Tibial nerve (tissue), 4 donors: ENCODE results near the gene TAF4.

Experiments used
- CTCF ChIP-seq, 5 experiments: fragments of 200-600 bp in 3 of 5; fragments of 450-650 bp in 2 of 5; sonication (generic) in 3 of 5; IDR thresholded peaks; one replicate each; pipeline ENCODE4 v1.5.1; 2016 to 2019; ENCODE audit warnings: antibody characterized with exemption in 5 of 5, mild to moderate bottlenecking in 3 of 5, moderate library complexity in 2 of 5
- EP300 ChIP-seq, 2 donors: sonication (generic); formaldehyde crosslinking; IDR thresholded peaks; one replicate each; pipeline ENCODE4 v1.6.1; 2017; ENCODE audit warnings: antibody characterized with exemption in 2 of 2, mild to moderate bottlenecking in 1 of 2
- POLR2A ChIP-seq, 2 donors: fragments of 450-650 bp; IDR thresholded peaks; one replicate each; pipeline ENCODE4 v1.6.1; 2017; ENCODE audit warnings: antibody characterized with exemption in 2 of 2, mild to moderate bottlenecking in 2 of 2, moderate library complexity in 2 of 2

- TF ChIP-seq CTCF (IDR thresholded peaks at IDR 0.05), result no peak
- no peak for TF ChIP-seq POLR2A (IDR thresholded peaks at IDR 0.05)
- no peak for TF ChIP-seq EP300 (IDR thresholded peaks at IDR 0.05)
Observed at GRCh38 chr20:62068997-62069396, 3.3 kb upstream of the TAF4 start.
